Epithelial cell of proximal tubule (primary cell): ENCODE data around the gene FBXW5. TPM values are rescaled to one million over a fixed set of nuclear protein-coding genes. Genes with fewer than 3 reads are reported as not detected.

Experiments used
- DNase-seq: peaks from one replicate; pipeline ENCODE4 v3.0.0-alpha.2; 2011; ENCODE audit warnings: low read depth
- H3K4me3 ChIP-seq: 2 replicates; pipeline ENCODE4 v1.5.1; 2011; ENCODE audit warnings: low read depth, mild to moderate bottlenecking, low read length
- CTCF ChIP-seq: conservative IDR thresholded peaks from 2 replicates; pipeline ENCODE4 v1.5.1; 2012; ENCODE audit warnings: low read depth, mild to moderate bottlenecking, low read length
- total RNA-seq: library from RNA; depleted of rRNA; stranded (reverse); fragments of >200 nt; gene quantifications from 2 replicates; pipeline ENCODE4 v1.2.3, GENCODE V29; 2015

Gene FBXW5
- total RNA-seq, 1 donor from 2014 or later: 124 TPM

- no peak overlapping the region for H3K4me3 ChIP-seq
- DNase-seq: no peak
- no peak for TF ChIP-seq CTCF
These were observed 19.7 kb upstream of the FBXW5 start for GRCh38 chr9:136964171-136964689.

- no peak for TF ChIP-seq CTCF
- DNase-seq: no peak
- no peak overlapping the region for H3K4me3 ChIP-seq
These were observed 19.2 kb upstream of the FBXW5 start for GRCh38 chr9:136963751-136964150.

- H3K4me3 ChIP-seq: no peak overlapping the region
- TF ChIP-seq CTCF: no peak
- no peak for DNase-seq
These were observed 18.8 kb upstream of the FBXW5 start for GRCh38 chr9:136963341-136963740.

DNA sequence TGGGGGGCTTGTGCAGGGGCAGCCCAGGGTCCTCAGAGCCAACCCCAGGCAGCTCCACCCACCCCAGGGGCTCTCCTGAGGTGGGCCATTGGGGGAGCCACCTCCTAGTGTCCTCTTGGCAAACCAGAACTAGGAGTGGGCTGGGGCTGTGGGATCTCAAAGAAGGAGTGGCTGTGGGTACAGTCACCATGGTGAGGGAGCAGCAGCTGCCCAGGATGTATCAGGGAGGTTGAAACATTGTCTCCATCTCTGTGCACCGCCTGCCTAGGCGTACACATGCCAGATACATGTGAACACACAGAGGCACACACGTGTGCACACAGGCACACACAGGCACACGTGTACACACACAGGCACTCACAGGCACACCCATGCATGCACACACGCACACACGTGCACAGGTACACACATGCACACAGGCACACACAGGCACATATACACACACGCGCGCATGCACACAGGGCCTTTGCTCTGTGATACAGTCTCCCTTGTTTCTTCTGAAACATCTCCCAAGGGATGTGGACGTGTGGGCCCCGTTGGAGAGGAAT is 18.2 kb upstream of the FBXW5 start:
- DNase-seq: no peak
- H3K4me3 ChIP-seq: no peak overlapping the region
- TF ChIP-seq CTCF: no peak

- H3K4me3 ChIP-seq: no peak overlapping the region
- DNase-seq: no peak
- no peak for TF ChIP-seq CTCF
These were observed 17.6 kb upstream of the FBXW5 start for GRCh38 chr9:136962163-136962562.

- no peak overlapping the region for H3K4me3 ChIP-seq
- TF ChIP-seq CTCF: no peak
These were observed 16.9 kb upstream of the FBXW5 start for GRCh38 chr9:136961279-136962065.

GRCh38 chr9:136960938-136961275 is 16.4 kb upstream of the FBXW5 start:
- DNase-seq: no peak
- no peak overlapping the region for H3K4me3 ChIP-seq
- no peak for TF ChIP-seq CTCF

More at GRCh38 chr9:136961279-136962065, 16.9 kb upstream of the FBXW5 start:
- DNase-seq: no peak
